GM12801 (cell line): ENCODE data around the gene FIG4.

Experiments
- CTCF ChIP-seq: IDR thresholded peaks from one replicate; pipeline ENCODE4 v1.5.1; 2011; ENCODE audit warnings: control low read depth; ENCODE audit not compliant: insufficient read length; ENCODE audit errors: extremely low read depth

FIG4 gene

GRCh38 chr6:109807881-109808280 lies 116.8 kb downstream of the FIG4 start:
- no peak for TF ChIP-seq CTCF

- no peak for TF ChIP-seq CTCF
These were observed 117.7 kb downstream of the FIG4 start for GRCh38 chr6:109808837-109809236.

- no peak for TF ChIP-seq CTCF
These were observed 124.0 kb downstream of the FIG4 start for GRCh38 chr6:109815054-109815453.

GRCh38 chr6:109816452-109817374 lies 125.6 kb downstream of the FIG4 start:
- no peak for TF ChIP-seq CTCF

GRCh38 chr6:109820706-109821350 lies 129.7 kb downstream of the FIG4 start:
- TF ChIP-seq CTCF = no peak

- TF ChIP-seq CTCF = no peak
These were observed 130.3 kb downstream of the FIG4 start for GRCh38 chr6:109821428-109821827.

GRCh38 chr6:109824105-109824504 lies 133.0 kb downstream of the FIG4 start:
- no peak for TF ChIP-seq CTCF
